ENCODE measurements around the gene POU2F2. TPM values are rescaled to one million over a fixed set of nuclear protein-coding genes. Genes with fewer than 3 reads are reported as not detected.

POU2F2 gene
- total RNA-seq, 4 donors from 2014 or later: 0.55 to 3.2 (median 0.77) TPM; not detected in 1

GRCh38 chr19:42155796-42156195, 23.6 kb upstream of the POU2F2 start:
- Histone ChIP-seq H3K27ac (no peak overlapping the region), H3K27me3 (no peaks in the 10 kb centered on the region), H3K4me3 (no peak overlapping the region), H3K4me1 (no peaks in the 10 kb centered on the region), H3K36me3 (no peaks in the 10 kb centered on the region), H3K9me3 (no peaks in the 10 kb centered on the region)
- TF ChIP-seq POLR2A (IDR thresholded peaks at IDR 0.05) (no peak), CTCF (IDR thresholded peaks at IDR 0.05) (no peak)
- no peak for DNase-seq
- intact Hi-C loops (cut with DNase I; ENCODE audit: low total_unique reads): no loop called here

DNA sequence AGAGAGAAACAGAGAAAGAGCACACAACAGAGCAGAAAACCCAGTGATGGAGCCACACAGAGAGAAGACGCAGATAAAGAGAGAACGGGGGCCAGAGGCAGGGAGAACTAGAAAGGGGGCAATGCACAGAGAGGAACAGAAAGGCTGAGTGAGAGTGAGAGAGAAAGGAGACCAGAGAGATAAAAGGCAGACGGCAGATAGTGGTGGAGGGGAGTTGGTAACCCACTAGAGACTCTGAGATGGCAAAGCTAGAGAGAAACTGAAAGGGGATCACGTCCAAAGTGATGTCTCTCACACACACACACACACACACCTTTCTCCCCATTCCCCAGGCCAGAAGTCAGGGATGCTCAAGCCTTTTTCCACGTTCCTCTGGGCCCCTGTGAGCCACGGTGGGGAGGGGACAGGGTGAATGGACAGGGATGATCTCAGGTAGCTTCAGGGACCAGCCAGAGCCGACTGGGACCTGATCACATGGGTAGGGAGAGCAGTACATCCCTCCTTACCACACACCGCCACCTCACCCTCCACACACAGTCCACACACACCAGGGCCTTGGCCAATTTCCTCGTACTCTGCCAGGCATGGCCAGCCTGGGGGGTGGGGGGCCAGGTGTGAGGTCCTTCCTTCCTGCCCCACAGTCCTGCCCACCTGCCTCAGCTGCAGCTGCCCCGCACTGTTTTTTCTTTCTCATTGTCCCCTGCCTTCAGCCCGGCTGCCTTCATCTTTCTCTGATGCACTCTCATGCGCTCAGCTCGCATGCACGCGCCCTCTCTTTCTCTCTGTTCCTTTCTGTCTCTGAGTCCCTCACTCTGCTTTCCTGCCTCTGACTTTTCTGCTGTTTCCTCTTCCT, 22.5 kb upstream of the POU2F2 start:
- Histone ChIP-seq H3K4me3 (no peak overlapping the region), H3K36me3 (no peaks in the 10 kb centered on the region), H3K27ac (no peak overlapping the region), H3K9me3 (no peaks in the 10 kb centered on the region), H3K4me1 (no peaks in the 10 kb centered on the region), H3K27me3 (no peaks in the 10 kb centered on the region)
- TF ChIP-seq CTCF (IDR thresholded peaks at IDR 0.05) (no peak), POLR2A (IDR thresholded peaks at IDR 0.05) (no peak)
- DNase-seq: no peak
- intact Hi-C loops (cut with DNase I; ENCODE audit: low total_unique reads): no loop called here

DNA sequence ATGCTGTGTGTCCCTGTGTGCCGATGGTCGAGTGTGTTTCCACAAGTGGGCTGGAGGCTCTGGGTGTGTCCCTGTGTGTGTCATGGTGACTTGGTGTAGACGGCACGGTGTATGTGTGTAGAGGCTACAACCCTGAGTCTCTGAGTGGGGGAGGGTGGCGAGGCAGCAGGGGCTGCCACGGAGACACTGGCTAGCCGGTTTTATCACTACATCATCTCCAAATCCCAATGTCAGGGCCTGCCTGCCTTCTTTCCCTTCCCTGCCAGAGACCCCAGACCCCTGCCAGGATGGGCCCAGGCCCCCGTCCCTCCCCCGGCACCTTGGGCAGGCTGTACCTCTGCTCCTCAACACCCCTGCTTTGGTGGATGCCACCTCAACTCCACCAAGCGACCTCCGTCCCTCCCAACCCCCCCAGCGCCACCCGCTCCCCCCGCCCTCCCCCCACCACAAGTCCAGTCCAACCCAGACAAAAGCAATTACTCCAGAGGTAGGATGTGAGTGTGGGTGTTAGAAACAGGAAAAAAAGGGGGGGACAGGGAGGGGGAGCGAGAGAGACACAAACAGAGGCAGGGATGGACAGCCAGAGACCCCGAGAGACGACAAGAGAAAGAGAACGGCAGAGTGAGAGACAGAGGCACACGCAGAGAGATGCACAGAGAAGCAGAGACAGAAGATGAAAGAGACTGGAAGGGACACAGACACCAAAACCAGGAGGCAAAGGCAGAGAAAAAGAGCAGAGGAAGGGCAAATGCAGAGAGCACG, 21.6 kb upstream of the POU2F2 start:
- no peak for DNase-seq
- Histone ChIP-seq H3K9me3 (no peaks in the 10 kb centered on the region), H3K27ac (no peak overlapping the region), H3K27me3 (no peaks in the 10 kb centered on the region), H3K36me3 (no peaks in the 10 kb centered on the region), H3K4me3 (no peak overlapping the region), H3K4me1 (no peaks in the 10 kb centered on the region)
- intact Hi-C loops (cut with DNase I; ENCODE audit: low total_unique reads): no loop called here
- no peak for TF ChIP-seq CTCF (IDR thresholded peaks at IDR 0.05)
- no peak for TF ChIP-seq POLR2A (IDR thresholded peaks at IDR 0.05)

- DNase-seq: no peak
- Histone ChIP-seq H3K27ac (no peak overlapping the region), H3K27me3 (no peaks in the 10 kb centered on the region), H3K4me3 (no peak overlapping the region), H3K4me1 (no peaks in the 10 kb centered on the region), H3K9me3 (no peaks in the 10 kb centered on the region), H3K36me3 (no peaks in the 10 kb centered on the region)
- intact Hi-C loops (cut with DNase I; ENCODE audit: low total_unique reads): no loop called here
- TF ChIP-seq CTCF (IDR thresholded peaks at IDR 0.05) (no peak), POLR2A (IDR thresholded peaks at IDR 0.05) (no peak)
These were observed 20.8 kb upstream of the POU2F2 start for GRCh38 chr19:42152910-42153671.

Measured in uterus (tissue), 4 donors.